Stimulated activated CD4-positive, alpha-beta T cell treated with anti-CD3 and anti-CD28 coated beads, Interleukin-1b, Interleukin-23, amount 100 ng/mL, for 1 hour (primary cell): ENCODE data around the gene HS3ST3B1.

Experiments used
- DNase-seq, 2 donors: peaks; one replicate each; pipeline ENCODE4 v3.0.0-alpha.2; 2020; ENCODE audit warnings: low read depth in 2 of 2

The HS3ST3B1 gene

DNA sequence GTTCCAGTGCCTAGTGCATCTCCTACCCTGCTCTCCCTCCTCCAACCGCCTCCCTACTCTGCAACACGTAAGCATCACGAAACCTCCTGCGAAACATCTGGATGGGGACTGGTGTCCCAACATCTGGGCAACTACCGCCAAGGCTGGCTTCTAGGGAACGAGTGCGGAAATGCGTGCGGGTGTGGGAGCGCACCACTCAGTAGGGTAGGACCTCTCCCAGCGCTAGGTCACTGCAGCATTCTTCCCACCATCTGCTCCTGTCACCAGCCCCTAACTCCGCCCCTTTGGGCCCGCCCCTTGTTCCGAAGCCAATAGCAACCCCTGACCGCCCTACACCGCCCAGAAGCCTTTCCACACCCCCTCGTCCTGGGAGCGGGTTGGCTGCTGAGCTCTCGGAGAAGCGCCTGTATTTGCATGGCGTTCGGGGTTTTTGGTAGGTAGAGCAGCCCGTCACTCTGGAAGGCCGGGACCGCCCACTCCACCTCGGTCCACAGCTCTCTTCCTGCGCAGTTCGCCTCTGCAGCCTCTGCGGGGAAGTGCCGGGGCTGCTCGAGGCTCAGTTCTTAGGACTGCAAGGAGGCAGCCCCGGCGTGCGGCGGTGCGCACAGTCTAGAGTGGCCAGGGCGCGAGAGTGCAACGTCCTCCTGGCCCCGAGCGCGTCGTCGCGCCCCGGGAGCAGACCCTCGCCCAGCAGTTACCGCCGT lies at the start of gene HS3ST3B1:
Gene HS3ST3B1 (plus strand): TSS at position 507 of the 704 bp plus-strand sequence. CDS start 438 bp downstream, outside the sequence.
- peak; percentile 96 to 99 for DNase-seq

GRCh38 chr17:14261406-14261805 lies 39.5 kb upstream of the HS3ST3B1 start:
- no peak for DNase-seq

GRCh38 chr17:14268264-14268663 lies 32.6 kb upstream of the HS3ST3B1 start:
- DNase-seq, result no peak

GRCh38 chr17:14269473-14269872 lies 31.4 kb upstream of the HS3ST3B1 start:
- DNase-seq, result no peak

- no peak for DNase-seq
Measured at GRCh38 chr17:14270508-14270907, 30.4 kb upstream of the HS3ST3B1 start.

GRCh38 chr17:14276535-14277250 lies 24.2 kb upstream of the HS3ST3B1 start:
- no peak for DNase-seq

- no peak for DNase-seq
Measured at GRCh38 chr17:14281530-14281929, 19.4 kb upstream of the HS3ST3B1 start.

- no peak for DNase-seq
Measured at GRCh38 chr17:14282726-14283125, 18.2 kb upstream of the HS3ST3B1 start.

DNA sequence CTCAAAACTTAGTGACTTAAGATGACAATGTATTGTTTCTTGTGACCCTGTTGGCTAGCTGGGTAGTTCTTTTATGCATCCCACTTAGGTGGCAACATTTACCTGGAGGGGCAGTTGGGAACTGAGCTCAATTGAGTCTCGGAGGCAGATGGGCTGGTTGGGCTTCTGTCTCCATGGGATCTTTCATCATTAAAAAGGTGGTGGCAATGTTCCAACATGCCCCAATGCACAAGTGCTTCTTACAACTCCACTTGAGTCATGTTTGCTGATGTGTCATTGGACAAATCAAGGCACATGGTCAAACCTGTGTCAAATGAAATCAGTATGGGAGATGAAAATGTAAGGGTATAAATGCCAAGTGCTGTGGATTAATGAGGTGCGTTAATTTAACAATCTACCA lies 11.7 kb upstream of the HS3ST3B1 start:
- DNase-seq, result no peak

- DNase-seq, result no peak
Measured at GRCh38 chr17:14294876-14295275, 6.0 kb upstream of the HS3ST3B1 start.

GRCh38 chr17:14295676-14296075 lies 5.2 kb upstream of the HS3ST3B1 start:
- no peak for DNase-seq

- DNase-seq, result no peak
Measured at GRCh38 chr17:14296166-14296910, 4.5 kb upstream of the HS3ST3B1 start.

DNA sequence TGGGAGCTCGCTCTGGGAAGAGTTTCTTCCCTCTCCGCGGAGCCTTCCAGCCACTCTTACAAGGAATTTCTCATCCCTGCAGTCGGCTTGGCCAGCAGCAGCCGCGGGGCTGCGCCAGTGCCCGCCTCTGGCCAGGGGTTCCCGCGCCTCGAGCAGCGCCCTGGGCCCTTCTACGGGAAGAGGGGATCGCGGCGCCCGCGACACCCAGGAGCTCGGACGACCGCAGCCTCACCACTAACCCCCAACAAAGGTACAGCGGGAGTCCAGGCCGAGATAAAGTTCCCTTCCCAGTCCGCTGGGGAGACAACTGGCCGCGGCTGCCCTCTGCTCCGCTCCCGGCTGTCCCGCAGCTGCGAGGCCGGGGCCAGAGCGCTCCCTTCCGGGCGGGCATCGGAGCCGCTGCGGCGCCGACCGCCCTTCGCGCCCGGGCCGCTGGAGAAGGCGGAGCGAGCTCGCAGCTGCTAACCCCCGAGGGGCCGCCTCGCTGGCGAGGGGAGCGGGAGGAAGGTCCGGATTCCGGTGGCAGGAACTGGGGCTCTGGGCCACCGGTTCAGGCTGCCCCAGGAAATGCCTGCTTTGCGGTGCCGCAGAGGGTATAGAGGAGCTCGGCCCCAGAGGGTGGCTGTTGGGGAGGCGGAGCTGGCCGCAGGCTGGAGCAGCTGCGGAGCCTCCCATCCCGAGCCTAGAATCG lies 3.6 kb upstream of the HS3ST3B1 start:
- DNase-seq, result no peak

DNA sequence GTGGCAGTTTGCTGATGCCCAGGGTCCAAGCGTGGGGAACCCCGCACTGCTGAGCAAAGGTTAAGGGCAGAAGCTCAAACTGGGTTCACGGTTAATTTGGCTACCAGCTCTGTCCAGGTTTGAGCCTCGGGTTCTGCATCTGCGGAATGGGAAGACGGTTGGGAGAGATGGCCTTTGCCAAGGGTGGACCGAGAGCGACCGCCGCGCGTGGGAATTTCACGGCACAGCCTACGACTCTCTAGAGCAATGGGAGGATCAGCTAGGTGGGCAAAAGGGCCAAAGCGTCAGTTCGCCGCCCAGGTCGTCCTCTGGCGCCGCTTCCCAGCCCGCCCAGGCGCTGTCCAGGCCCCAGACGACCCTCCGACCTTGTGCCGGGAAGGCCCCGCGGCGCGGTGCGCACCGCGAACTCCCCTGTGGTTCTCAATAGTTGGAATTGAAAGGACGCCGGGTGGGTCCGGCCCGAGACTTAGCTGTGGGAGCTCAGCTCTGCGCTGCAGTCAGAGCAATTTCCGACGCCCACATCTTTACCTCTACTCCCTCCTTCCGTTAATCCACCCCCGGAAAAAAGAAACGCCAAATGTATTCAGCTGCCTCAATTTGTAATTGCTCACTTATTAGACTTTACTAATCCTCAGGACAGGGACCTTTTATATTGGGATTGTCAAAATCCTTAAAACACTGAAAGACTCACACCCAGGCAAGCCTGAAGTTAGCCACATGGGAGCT lies 2.5 kb upstream of the HS3ST3B1 start:
- DNase-seq, result no peak

DNA sequence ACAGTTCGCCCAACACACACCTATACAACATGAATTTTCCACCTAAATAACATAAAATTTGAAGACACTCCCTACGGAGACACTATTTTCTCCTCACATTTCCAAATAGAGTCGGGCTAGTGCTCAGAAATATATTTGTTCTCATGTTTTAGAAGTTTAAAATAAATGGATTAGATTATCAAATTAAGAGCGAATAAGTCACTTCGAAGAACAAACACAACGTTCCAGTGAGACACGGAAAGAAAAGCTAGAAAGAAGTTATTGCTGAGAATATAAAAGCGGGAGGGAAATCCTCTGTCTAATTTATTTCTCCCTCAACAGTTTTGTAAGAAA lies 2.0 kb upstream of the HS3ST3B1 start:
- no peak for DNase-seq

DNA sequence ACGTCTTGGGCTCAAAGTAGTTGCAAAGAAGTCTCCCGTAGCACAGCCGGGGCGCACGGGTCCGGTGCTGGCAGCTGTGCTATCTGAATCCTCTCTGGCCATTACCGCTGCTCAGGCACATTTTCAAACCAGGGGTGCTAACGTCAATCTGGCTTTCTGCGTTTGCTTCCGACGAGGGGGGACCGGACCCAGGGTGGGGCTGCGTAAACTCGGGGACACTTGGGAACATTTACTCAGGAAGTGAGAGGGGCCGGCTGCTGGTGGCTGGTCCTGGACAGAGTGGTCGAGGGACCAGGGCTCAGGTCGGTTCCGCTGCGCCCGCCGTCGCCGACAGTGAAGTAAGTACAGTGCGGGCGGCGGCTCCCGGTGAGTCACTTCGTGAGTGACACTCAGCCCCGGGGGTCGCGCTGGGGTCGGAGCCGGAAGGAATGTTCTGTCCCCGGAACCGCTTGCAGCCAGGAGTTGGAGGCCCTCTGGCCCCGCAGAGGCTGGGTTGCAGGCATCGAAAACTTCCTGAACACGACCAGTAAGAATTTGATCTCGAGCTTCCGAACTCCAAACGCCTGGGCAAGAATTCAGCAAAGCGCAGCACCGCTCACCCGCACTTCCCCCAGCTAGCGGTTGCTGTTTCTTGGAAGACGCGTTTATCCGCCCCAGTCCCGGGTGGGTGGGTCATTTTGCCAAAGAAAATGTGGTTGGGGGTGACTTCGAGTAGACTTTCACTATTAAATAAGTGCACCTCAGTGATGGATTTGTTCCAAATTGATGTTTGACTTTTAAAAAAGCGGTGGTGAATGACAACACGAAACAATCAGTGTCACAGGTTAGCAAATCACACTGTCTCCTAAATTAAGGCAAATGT lies 1.4 kb upstream of the HS3ST3B1 start:
- no peak for DNase-seq

DNA sequence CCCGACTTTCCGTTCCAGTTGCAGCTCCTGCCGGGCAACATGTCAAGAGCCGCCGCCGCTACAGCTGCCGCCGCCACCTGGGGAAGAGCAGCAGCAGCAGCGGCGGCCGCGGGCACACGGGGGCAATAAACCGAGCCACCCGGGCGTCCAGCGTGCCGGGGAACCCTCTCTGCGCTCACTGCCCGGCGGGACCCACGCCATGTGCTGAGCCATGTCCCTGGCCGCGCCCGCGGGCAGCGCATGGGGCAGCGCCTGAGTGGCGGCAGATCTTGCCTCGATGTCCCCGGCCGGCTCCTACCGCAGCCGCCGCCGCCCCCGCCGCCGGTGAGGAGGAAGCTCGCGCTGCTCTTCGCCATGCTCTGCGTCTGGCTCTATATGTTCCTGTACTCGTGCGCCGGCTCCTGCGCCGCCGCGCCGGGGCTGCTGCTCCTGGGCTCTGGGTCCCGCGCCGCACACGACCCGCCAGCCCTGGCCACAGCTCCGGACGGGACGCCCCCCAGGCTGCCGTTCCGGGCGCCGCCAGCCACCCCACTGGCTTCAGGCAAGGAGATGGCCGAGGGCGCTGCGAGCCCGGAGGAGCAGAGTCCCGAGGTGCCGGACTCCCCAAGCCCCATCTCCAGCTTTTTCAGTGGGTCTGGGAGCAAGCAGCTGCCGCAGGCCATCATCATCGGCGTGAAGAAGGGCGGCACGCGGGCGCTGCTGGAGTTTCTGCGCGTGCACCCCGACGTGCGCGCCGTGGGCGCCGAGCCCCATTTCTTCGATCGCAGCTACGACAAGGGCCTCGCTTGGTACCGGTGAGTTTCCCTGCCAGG lies 604 bp downstream of the HS3ST3B1 start:
- no peak for DNase-seq

DNA sequence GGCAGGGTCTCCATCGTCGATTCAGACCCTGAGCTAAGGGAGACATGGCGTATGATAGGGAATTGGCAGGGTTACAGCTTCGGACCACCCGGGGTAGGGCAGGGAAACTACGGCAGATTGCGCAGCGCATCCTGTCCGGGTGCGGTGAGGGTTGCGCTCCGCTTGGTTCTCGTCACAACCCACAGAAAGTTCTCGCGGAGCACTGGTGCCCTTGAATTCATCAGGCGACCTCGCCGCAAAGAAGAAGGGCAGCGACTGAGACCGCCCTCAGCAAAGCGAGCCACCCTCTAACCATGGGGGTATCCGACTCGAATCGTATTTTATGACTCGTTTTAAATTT lies 1.2 kb downstream of the HS3ST3B1 start:
- DNase-seq, result no peak

- DNase-seq, result peak; percentile 57 to 63
Measured at GRCh38 chr17:14302431-14303099, 1.7 kb downstream of the HS3ST3B1 start.
